Measurements from ENCODE around the gene CLMN. TPM values are rescaled to one million over a fixed set of nuclear protein-coding genes. Genes with fewer than 3 reads are reported as not detected.

CLMN gene
- total RNA-seq, 1 donor from 2014 or later = 2.1 TPM

- Histone ChIP-seq H3K9ac (ENCODE audit: low read depth in 1 of 3, low read length in 3 of 3) (peak overlapping the region; percentile 13 to 66 (median 45)), H3K9me3 (ENCODE audit: control insufficient read depth in 3 of 3, low read length in 3 of 3) (no peaks in the 10 kb centered on the region), H3K4me1 (ENCODE audit: control insufficient read depth in 3 of 3, insufficient read depth in 3 of 3, low read length in 3 of 3) (peaks cover 8 to 20% (median 9%) of the 10 kb centered on the region in 3 donors), H3K27me3 (ENCODE audit: control insufficient read depth in 3 of 3, insufficient read depth in 3 of 3, low read length in 3 of 3) (no peaks in the 10 kb centered on the region), H3K4me3 (ENCODE audit: low read length in 3 of 3) (peak overlapping the region; percentile 39 to 65 (median 54)), H3K36me3 (ENCODE audit: control insufficient read depth in 3 of 3, insufficient read depth in 3 of 3, low read length in 3 of 3) (no peaks in the 10 kb centered on the region), H3K27ac (ENCODE audit: low read depth, low read length) (peak overlapping the region; percentile 19)
Measured at GRCh38 chr14:95227279-95227860, 92.3 kb downstream of the CLMN start.

DNA sequence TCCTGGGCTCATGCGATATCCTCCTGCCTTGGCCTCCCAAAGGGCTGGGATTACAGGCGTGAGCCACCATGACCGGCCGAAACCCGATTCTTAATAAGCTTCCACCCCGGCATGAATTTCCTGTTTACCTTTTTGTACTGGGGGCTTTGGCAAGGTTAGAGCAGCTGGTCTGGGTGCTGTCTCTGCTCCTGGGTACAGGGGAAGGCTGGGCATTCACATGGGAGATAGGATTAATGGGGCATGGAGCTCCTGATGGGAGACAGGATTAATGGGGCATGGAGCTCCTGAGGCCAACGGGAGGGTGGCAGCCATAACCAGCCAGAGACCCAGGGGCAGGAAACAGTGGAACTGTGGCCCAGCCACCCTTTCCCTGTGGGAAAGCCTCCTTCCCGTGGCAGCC lies 92.9 kb downstream of the CLMN start:
- no peaks in the 10 kb centered on the region for H3K36me3 ChIP-seq (ENCODE audit: control insufficient read depth in 3 of 3, insufficient read depth in 3 of 3, low read length in 3 of 3)
- peak overlapping the region; percentile 39 to 65 (median 54) for H3K4me3 ChIP-seq (ENCODE audit: low read length in 3 of 3)
- H3K9me3 ChIP-seq (ENCODE audit: control insufficient read depth in 3 of 3, low read length in 3 of 3) = no peaks in the 10 kb centered on the region
- H3K27me3 ChIP-seq (ENCODE audit: control insufficient read depth in 3 of 3, insufficient read depth in 3 of 3, low read length in 3 of 3) = no peaks in the 10 kb centered on the region
- no peak overlapping the region for H3K27ac ChIP-seq (ENCODE audit: low read depth, low read length)
- peak overlapping the region in 2 of 3 donors; percentile 45 to 66 for H3K9ac ChIP-seq (ENCODE audit: low read depth in 1 of 3, low read length in 3 of 3)
- H3K4me1 ChIP-seq (ENCODE audit: control insufficient read depth in 3 of 3, insufficient read depth in 3 of 3, low read length in 3 of 3) = peaks cover 11 to 20% (median 11%) of the 10 kb centered on the region in 3 donors

- Histone ChIP-seq H3K9ac (ENCODE audit: low read depth in 1 of 3, low read length in 3 of 3) (no peak overlapping the region), H3K27me3 (ENCODE audit: control insufficient read depth in 3 of 3, insufficient read depth in 3 of 3, low read length in 3 of 3) (no peaks in the 10 kb centered on the region), H3K4me3 (ENCODE audit: low read length in 3 of 3) (no peak overlapping the region), H3K27ac (ENCODE audit: low read depth, low read length) (no peak overlapping the region), H3K36me3 (ENCODE audit: control insufficient read depth in 3 of 3, insufficient read depth in 3 of 3, low read length in 3 of 3) (no peaks in the 10 kb centered on the region), H3K9me3 (ENCODE audit: control insufficient read depth in 3 of 3, low read length in 3 of 3) (no peaks in the 10 kb centered on the region), H3K4me1 (ENCODE audit: control insufficient read depth in 3 of 3, insufficient read depth in 3 of 3, low read length in 3 of 3) (peaks cover 11 to 19% (median 14%) of the 10 kb centered on the region in 3 donors)
Measured at GRCh38 chr14:95225251-95225887, 94.3 kb downstream of the CLMN start.

GRCh38 chr14:95222870-95223398 lies 96.8 kb downstream of the CLMN start:
- H3K36me3 ChIP-seq (ENCODE audit: control insufficient read depth in 3 of 3, insufficient read depth in 3 of 3, low read length in 3 of 3) = no peaks in the 10 kb centered on the region
- H3K27ac ChIP-seq (ENCODE audit: low read depth, low read length) = no peak overlapping the region
- H3K9ac ChIP-seq (ENCODE audit: low read depth in 1 of 3, low read length in 3 of 3) = no peak overlapping the region
- no peaks in the 10 kb centered on the region for H3K27me3 ChIP-seq (ENCODE audit: control insufficient read depth in 3 of 3, insufficient read depth in 3 of 3, low read length in 3 of 3)
- H3K9me3 ChIP-seq (ENCODE audit: control insufficient read depth in 3 of 3, low read length in 3 of 3) = no peaks in the 10 kb centered on the region
- H3K4me1 ChIP-seq (ENCODE audit: control insufficient read depth in 3 of 3, insufficient read depth in 3 of 3, low read length in 3 of 3) = peaks cover 13 to 18% (median 15%) of the 10 kb centered on the region in 3 donors
- H3K4me3 ChIP-seq (ENCODE audit: low read length in 3 of 3) = no peak overlapping the region

- H3K4me1 ChIP-seq (ENCODE audit: control insufficient read depth in 3 of 3, insufficient read depth in 3 of 3, low read length in 3 of 3) = peaks cover 19% of the 10 kb centered on the region in 3 donors
- no peak overlapping the region for H3K9ac ChIP-seq (ENCODE audit: low read depth in 1 of 3, low read length in 3 of 3)
- H3K9me3 ChIP-seq (ENCODE audit: control insufficient read depth in 3 of 3, low read length in 3 of 3) = no peaks in the 10 kb centered on the region
- H3K4me3 ChIP-seq (ENCODE audit: low read length in 3 of 3) = no peak overlapping the region
- no peaks in the 10 kb centered on the region for H3K27me3 ChIP-seq (ENCODE audit: control insufficient read depth in 3 of 3, insufficient read depth in 3 of 3, low read length in 3 of 3)
- H3K36me3 ChIP-seq (ENCODE audit: control insufficient read depth in 3 of 3, insufficient read depth in 3 of 3, low read length in 3 of 3) = no peaks in the 10 kb centered on the region
- no peak overlapping the region for H3K27ac ChIP-seq (ENCODE audit: low read depth, low read length)
Measured at GRCh38 chr14:95222151-95222631, 97.5 kb downstream of the CLMN start.

DNA sequence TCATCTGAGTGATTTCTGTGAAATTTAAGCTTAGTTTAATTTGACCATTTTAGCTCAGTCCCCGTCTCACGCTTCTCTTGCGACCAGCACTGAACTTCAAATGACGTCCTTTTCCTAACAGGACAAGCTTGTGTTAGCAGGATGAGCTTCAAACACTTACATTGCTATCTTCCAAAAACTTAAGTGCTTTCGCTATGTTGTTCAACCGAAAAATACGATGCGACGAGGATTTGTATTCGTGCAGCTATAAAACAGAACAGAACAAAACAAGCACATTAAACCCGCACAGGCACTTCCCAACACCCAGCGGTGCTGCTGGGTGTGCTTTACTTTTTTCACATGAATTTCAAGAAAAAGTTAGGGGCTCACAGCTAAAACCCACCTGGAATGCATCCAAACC lies 98.2 kb downstream of the CLMN start:
- peaks cover 16 to 19% (median 19%) of the 10 kb centered on the region in 3 donors for H3K4me1 ChIP-seq (ENCODE audit: control insufficient read depth in 3 of 3, insufficient read depth in 3 of 3, low read length in 3 of 3)
- H3K9ac ChIP-seq (ENCODE audit: low read depth in 1 of 3, low read length in 3 of 3) = no peak overlapping the region
- no peak overlapping the region for H3K4me3 ChIP-seq (ENCODE audit: low read length in 3 of 3)
- no peaks in the 10 kb centered on the region for H3K36me3 ChIP-seq (ENCODE audit: control insufficient read depth in 3 of 3, insufficient read depth in 3 of 3, low read length in 3 of 3)
- H3K9me3 ChIP-seq (ENCODE audit: control insufficient read depth in 3 of 3, low read length in 3 of 3) = no peaks in the 10 kb centered on the region
- no peaks in the 10 kb centered on the region for H3K27me3 ChIP-seq (ENCODE audit: control insufficient read depth in 3 of 3, insufficient read depth in 3 of 3, low read length in 3 of 3)
- H3K27ac ChIP-seq (ENCODE audit: low read depth, low read length) = peak overlapping the region; percentile 31

DNA sequence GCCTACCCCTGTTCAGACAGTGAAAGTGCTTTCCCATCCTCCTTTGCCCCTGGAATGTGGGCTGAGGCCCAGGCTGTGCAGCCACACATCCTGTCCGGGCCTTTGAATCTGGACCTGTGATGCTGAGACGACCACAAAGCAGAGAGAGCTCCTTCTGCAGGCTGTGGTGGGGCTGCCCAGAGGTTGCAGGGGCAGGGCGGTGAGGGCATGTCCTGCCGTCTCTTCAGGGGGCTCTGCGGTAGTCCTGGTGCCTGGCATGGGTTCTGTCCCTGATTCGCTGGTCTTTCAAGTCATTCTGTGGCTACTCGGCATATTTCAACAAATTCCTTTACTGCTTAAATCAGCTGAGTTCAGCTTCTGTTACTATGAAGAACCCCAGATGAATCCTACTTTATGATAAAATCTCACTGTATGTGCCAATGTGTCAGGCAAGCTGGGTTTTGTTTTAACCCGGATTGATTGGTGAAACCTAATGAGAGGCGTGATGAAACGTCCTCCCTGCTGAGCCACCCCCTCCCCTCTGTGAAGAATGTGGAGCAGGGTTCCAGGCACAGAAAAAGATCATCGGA lies 99.0 kb downstream of the CLMN start:
- Histone ChIP-seq H3K4me1 (ENCODE audit: control insufficient read depth in 3 of 3, insufficient read depth in 3 of 3, low read length in 3 of 3) (peaks cover 16 to 19% (median 19%) of the 10 kb centered on the region in 3 donors), H3K9me3 (ENCODE audit: control insufficient read depth in 3 of 3, low read length in 3 of 3) (no peaks in the 10 kb centered on the region), H3K27me3 (ENCODE audit: control insufficient read depth in 3 of 3, insufficient read depth in 3 of 3, low read length in 3 of 3) (no peaks in the 10 kb centered on the region), H3K36me3 (ENCODE audit: control insufficient read depth in 3 of 3, insufficient read depth in 3 of 3, low read length in 3 of 3) (no peaks in the 10 kb centered on the region), H3K4me3 (ENCODE audit: low read length in 3 of 3) (no peak overlapping the region), H3K9ac (ENCODE audit: low read depth in 1 of 3, low read length in 3 of 3) (no peak overlapping the region), H3K27ac (ENCODE audit: low read depth, low read length) (no peak overlapping the region)

DNA sequence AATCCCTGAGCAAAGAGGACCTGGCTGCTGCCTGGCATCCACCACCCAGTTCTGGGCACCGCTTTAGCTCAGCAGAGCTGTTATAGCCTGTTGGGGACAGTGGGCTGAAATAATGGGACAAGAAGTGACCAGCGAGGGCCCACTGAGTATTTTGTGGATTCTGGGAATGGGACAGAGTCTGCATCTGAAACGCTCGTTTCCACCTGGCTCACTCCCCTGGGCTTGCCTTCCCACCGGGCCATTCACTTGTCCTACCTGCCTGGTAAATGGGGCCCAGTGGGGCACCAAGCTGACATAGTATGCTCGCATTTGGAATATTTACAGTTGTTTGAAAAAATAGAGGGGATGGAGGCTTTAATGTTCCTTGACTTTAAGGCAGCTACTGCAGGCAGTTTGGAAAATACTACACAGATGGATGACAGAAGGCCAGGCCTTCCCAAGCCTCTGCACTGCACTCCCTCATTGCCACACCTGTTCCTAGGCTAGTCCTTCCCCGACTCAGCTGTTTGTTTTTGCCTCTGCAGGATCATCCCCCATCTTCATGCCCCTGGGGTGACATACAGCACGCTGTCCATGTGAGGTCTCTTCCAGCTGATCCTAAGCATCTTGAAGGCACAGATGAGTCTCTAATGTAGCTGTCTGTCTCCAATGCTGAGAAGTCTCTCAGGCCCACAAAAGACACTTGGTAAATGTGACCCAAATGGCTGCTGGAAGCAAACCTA lies 101.1 kb downstream of the CLMN start:
- no peak overlapping the region for H3K4me3 ChIP-seq (ENCODE audit: low read length in 3 of 3)
- H3K4me1 ChIP-seq (ENCODE audit: control insufficient read depth in 3 of 3, insufficient read depth in 3 of 3, low read length in 3 of 3) = peaks cover 16 to 19% (median 19%) of the 10 kb centered on the region in 3 donors
- H3K36me3 ChIP-seq (ENCODE audit: control insufficient read depth in 3 of 3, insufficient read depth in 3 of 3, low read length in 3 of 3) = no peaks in the 10 kb centered on the region
- H3K9me3 ChIP-seq (ENCODE audit: control insufficient read depth in 3 of 3, low read length in 3 of 3) = no peaks in the 10 kb centered on the region
- no peak overlapping the region for H3K27ac ChIP-seq (ENCODE audit: low read depth, low read length)
- no peaks in the 10 kb centered on the region for H3K27me3 ChIP-seq (ENCODE audit: control insufficient read depth in 3 of 3, insufficient read depth in 3 of 3, low read length in 3 of 3)
- H3K9ac ChIP-seq (ENCODE audit: low read depth in 1 of 3, low read length in 3 of 3) = no peak overlapping the region

DNA sequence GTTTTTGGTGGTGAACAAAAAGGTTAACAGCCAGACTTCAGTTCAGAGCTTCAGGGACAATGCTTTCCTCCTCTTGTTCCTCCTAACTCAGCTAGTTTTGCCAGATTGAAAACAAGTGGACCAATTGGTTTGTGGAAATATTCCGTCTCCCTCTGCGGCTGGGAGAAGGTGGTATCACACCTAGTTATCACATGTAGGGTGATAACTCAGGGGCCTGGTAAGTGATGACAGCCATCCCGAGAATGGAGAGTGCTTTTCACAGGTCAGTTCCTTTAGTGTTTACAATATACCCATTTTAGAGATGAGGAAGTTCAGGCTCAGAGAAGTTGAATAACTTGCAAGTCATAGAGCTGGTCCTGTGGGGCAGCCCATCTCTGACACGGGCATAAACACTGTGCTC lies 101.7 kb downstream of the CLMN start:
- H3K36me3 ChIP-seq (ENCODE audit: control insufficient read depth in 3 of 3, insufficient read depth in 3 of 3, low read length in 3 of 3) = no peaks in the 10 kb centered on the region
- no peaks in the 10 kb centered on the region for H3K9me3 ChIP-seq (ENCODE audit: control insufficient read depth in 3 of 3, low read length in 3 of 3)
- H3K4me3 ChIP-seq (ENCODE audit: low read length in 3 of 3) = no peak overlapping the region
- H3K27me3 ChIP-seq (ENCODE audit: control insufficient read depth in 3 of 3, insufficient read depth in 3 of 3, low read length in 3 of 3) = no peaks in the 10 kb centered on the region
- H3K27ac ChIP-seq (ENCODE audit: low read depth, low read length) = no peak overlapping the region
- H3K9ac ChIP-seq (ENCODE audit: low read depth in 1 of 3, low read length in 3 of 3) = peak overlapping the region in 1 of 3 donors; percentile 28
- H3K4me1 ChIP-seq (ENCODE audit: control insufficient read depth in 3 of 3, insufficient read depth in 3 of 3, low read length in 3 of 3) = peaks cover 16 to 19% (median 18%) of the 10 kb centered on the region in 3 donors

All from skeletal muscle tissue (tissue), 4 donors.